Uterus (tissue), 2 donors: ENCODE data around the gene INPP5A.

Source experiments
- CTCF ChIP-seq, 4 experiments: fragments of 200-600 bp in 2 of 4; fragments of 450-650 bp in 2 of 4; sonication (generic) in 2 of 4; IDR thresholded peaks; one replicate each; pipeline ENCODE4 v1.5.1; 2016 to 2019; ENCODE audit warnings: antibody characterized with exemption in 4 of 4, mild to moderate bottlenecking in 2 of 4, moderate library complexity in 1 of 4
- POLR2A ChIP-seq, 2 donors: fragments of 450-650 bp; IDR thresholded peaks; one replicate each; pipeline ENCODE4 v1.6.1; 2016; ENCODE audit warnings: antibody characterized with exemption in 2 of 2, mild to moderate bottlenecking in 1 of 2, moderate library complexity in 1 of 2

- TF ChIP-seq CTCF (IDR thresholded peaks at IDR 0.05) (no peak), POLR2A (IDR thresholded peaks at IDR 0.05) (no peak)
Observed at GRCh38 chr10:132766291-132766690, 228.7 kb downstream of the INPP5A start.
